A172 (cell line): Measurements from ENCODE around the gene CRX. TPM values are rescaled to one million over a fixed set of nuclear protein-coding genes. Genes with fewer than 3 reads are reported as not detected.
"Not testable (repeated sequence)": the region's sequence is repeated elsewhere in the genome, so short reads cannot be mapped to it uniquely, and the experiment has no call there.

ENCODE experiments used
- DNase-seq: peaks from one replicate; pipeline ENCODE4 v3.0.0-alpha.2; 2015; ENCODE audit warnings: low spot score
- total RNA-seq: library from RNA; depleted of rRNA; stranded (reverse); fragments of >200 nt; shearing (Covaris generic); gene quantifications from 2 replicates; pipeline ENCODE4 v1.2.3, GENCODE V29; 2014; rRNA removed

Gene CRX
- total RNA-seq, 1 experiment from 2014 or later = not detected

- not testable (repeated sequence) for DNase-seq
Measured at GRCh38 chr19:47859838-47860237, 38.1 kb downstream of the CRX start.

GRCh38 chr19:47860602-47861297 is 39.0 kb downstream of the CRX start:
- no peak for DNase-seq

GRCh38 chr19:47861630-47862029 is 39.9 kb downstream of the CRX start:
- no peak for DNase-seq

- peak; percentile 55 for DNase-seq
Measured at GRCh38 chr19:47863514-47863936, 41.8 kb downstream of the CRX start.

- no peak for DNase-seq
Measured at GRCh38 chr19:47865166-47865565, 43.4 kb downstream of the CRX start.

GRCh38 chr19:47878906-47879305 is 57.2 kb downstream of the CRX start:
- DNase-seq = no peak

- not testable (repeated sequence) for DNase-seq
Measured at GRCh38 chr19:47879385-47879784, 57.6 kb downstream of the CRX start.

GRCh38 chr19:47881757-47882156 is 60.0 kb downstream of the CRX start:
- DNase-seq = no peak

GRCh38 chr19:47882890-47883289 is 61.2 kb downstream of the CRX start:
- DNase-seq = no peak

GRCh38 chr19:47885067-47885463 is 63.3 kb downstream of the CRX start:
- no peak for DNase-seq

- no peak for DNase-seq
Measured at GRCh38 chr19:47886010-47886559, 64.3 kb downstream of the CRX start, which contains the start of gene SULT2A1. SULT2A1 (minus strand) TSS chr19:47886315; CDS start chr19:47886257, 58 bp downstream.

- no peak for DNase-seq
Measured at GRCh38 chr19:47890865-47891621, 69.3 kb downstream of the CRX start.

GRCh38 chr19:47891622-47891922 is 69.8 kb downstream of the CRX start:
- DNase-seq = no peak

- no peak for DNase-seq
Measured at GRCh38 chr19:47891923-47892666, 70.4 kb downstream of the CRX start.

Other genes with a start within 250 kb of the CRX start
- gene ZNF541, start 248.8 kb upstream of the CRX start, total RNA-seq = not detected in 2 replicates
- 0.79 TPM in 1 of 2 replicates, not detected in the other for gene BICRA, start 212.8 kb upstream of the CRX start, total RNA-seq
- 24.0 and 28.6 TPM in 2 replicates for gene EHD2, start 108.5 kb upstream of the CRX start, total RNA-seq
- 20.2 and 41.3 TPM in 2 replicates for gene NOP53, start 76.4 kb upstream of the CRX start, total RNA-seq
- gene SELENOW, start 43.2 kb upstream of the CRX start, total RNA-seq = 152 and 179 TPM in 2 replicates
- gene TPRX1, start 17.4 kb upstream of the CRX start, total RNA-seq = not detected in 2 replicates
- gene TPRX2, start 37.3 kb downstream of the CRX start, total RNA-seq = not detected in 2 replicates
- gene SULT2A1, start 64.4 kb downstream of the CRX start, total RNA-seq = not detected in 2 replicates
- gene BSPH1, start 170.2 kb downstream of the CRX start, total RNA-seq = not detected in 2 replicates
- gene ELSPBP1, start 172.7 kb downstream of the CRX start, total RNA-seq = not detected in 2 replicates
- gene CABP5, start 222.1 kb downstream of the CRX start, total RNA-seq = not detected in 2 replicates